ENCODE data around the gene CPLX4.

The CPLX4 gene

GRCh38 chr18:59318460-59319050 is at the start of gene CPLX4:
Gene CPLX4, minus strand, starts transcription at chr18:59318649. Its CDS starts 187 bp downstream, at chr18:59318462.
- DNase-seq, result no peak

DNA sequence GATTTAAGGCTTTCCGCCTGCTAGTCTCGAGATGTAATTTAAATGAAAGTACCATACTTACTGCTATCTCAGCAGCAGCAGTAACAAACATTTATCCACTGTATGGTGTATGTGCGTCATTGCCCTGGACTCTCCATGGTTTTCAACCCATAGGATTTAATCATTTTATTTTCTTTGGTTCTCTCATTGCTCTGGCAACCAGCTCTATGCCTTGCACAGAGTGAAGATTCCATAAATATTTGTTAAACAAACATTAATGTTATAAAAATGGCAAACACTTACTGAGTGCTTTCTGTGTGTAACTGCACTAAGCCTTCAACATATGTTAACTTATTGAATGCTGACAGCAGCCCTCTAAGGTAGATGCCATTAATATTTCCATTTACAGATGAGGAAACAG is 41.9 kb upstream of the CPLX4 start:
- no peak for DNase-seq

DNA sequence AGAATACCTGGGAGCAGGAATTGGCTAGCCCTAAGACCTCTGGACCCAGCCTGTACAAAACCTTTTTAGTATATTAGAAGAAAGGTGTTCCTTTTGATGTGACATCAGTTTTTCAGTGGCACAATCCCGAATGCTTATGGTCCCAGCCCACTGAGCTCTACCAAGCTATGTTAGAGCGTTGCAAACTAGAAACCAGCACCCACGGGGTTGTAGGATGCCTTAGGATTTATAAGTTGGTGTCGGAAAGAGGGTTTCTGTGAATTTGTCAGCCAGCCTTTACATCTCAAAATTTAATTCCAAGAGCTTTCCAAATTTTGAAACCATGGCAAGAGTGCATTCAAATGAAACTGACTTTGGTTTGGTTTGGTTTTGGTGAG is 41.1 kb upstream of the CPLX4 start:
- DNase-seq, result no peak

- DNase-seq, result peak; percentile 97
Observed at GRCh38 chr18:59358712-59359575, 40.5 kb upstream of the CPLX4 start, which contains the start of gene LMAN1. Gene LMAN1, minus strand, starts transcription at chr18:59359265. Its CDS starts 21 bp downstream, at chr18:59359244.

DNA sequence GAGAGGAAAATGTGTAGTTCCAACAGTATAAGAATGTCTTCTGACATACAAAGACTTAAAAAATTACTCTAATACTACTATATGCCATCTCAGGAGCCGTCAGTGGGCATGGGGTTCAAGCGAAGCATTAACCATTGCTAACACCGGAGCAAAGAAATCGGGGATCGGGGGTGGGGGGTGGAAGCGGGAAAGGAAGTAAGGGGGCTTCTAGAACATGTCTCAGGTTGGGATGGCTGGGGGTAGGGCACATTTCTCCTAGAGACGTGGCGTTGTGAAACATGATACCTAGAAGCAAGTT is 39.9 kb upstream of the CPLX4 start:
- DNase-seq, result no peak

- DNase-seq, result no peak
Observed at GRCh38 chr18:59357928-59358327, 39.5 kb upstream of the CPLX4 start.

DNA sequence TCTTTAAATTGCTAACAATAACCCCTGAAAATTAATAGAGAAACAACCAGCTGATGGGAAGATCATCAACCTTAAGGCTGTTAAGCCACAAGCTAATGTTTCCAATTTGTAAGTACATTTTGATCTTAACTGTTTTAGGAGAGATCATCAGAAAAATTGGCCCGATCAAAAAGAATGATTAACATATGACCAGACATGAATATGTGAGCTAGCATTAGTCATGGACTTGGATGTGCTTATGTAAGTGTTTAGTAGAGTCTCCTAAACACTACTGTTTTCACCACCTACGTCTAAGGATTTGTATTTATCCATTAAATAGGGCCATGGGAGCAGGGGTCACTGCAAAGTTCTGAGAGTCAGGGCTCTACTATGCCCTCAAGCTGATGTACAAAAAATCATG is 36.3 kb upstream of the CPLX4 start:
- no peak for DNase-seq

DNA sequence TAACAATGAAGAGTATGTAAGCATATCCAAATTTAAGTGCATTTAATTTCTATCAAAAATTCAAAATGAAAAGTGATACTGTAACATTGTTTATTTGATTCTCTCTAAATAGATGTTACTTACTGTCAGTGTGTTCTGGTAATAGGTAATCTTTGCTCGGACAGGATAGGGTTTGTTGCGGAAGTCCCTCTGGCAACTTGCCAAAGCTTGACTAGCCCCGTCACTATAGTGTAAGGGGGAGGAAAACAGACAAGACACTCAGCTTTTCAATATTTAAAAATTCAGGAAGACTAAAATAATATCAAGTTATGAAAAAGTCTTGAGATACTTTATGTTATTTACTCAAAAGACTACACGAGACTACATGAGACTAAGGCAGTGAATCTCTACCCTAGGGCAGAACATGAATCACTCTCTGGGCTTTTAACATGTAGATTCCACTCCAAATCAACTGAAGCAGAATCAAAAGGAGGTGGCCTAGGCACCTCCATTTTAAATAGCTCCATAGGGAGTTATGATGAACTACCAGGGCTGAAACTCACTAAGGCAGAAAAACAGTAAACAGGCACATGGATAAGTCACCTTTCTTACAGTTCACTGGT is 34.7 kb upstream of the CPLX4 start:
- no peak for DNase-seq

DNA sequence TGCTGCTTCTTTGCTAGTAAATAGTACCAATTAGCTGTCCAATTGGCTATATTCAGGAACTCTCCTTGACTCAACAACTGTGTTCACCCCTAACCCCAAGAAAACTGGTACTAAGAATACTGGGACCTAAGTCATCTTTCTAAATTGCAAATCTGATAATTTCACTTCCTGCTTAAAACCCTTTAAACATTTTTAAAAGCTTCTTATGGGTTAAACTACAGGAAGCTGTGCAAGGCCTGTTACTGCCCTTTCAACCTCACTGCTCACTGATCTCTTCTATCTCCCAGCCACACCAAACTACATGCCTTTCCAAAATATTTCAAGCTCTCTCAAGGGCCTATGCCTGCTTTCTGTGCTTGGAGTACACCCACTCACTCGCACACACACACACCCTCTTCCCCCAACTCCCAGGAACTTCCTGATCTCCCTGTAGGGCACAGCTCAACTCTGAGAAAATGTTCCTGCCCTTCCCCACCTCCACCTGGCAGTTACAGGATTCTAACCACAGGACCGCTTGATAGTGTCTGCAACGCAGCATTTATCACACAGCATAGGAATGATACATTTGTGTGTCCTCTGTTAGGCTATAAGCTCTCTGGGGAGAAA is 33.9 kb upstream of the CPLX4 start:
- no peak for DNase-seq

- DNase-seq, result no peak
Observed at GRCh38 chr18:59345556-59345955, 27.1 kb upstream of the CPLX4 start.

DNA sequence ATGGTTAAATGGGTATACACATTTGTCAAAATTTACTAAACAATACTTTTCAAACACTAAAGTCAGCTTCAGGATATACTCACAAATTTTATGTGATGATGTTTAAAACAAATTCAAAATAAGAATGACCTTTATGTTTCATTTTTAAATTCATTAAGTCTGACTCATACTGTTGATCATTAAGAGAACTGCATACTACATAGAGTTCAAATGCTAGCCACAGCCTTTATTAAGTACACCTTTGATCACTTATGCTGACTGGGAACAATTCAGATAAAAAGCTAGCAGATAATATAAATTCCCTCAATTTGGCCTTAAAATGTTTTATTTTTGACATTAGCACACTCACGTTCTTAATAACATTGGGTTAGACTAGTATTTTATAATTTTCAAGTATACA is 26.5 kb upstream of the CPLX4 start:
- DNase-seq, result no peak

GRCh38 chr18:59343926-59344325 is 25.5 kb upstream of the CPLX4 start:
- DNase-seq, result no peak

GRCh38 chr18:59340817-59341216 is 22.4 kb upstream of the CPLX4 start:
- DNase-seq, result no peak

DNA sequence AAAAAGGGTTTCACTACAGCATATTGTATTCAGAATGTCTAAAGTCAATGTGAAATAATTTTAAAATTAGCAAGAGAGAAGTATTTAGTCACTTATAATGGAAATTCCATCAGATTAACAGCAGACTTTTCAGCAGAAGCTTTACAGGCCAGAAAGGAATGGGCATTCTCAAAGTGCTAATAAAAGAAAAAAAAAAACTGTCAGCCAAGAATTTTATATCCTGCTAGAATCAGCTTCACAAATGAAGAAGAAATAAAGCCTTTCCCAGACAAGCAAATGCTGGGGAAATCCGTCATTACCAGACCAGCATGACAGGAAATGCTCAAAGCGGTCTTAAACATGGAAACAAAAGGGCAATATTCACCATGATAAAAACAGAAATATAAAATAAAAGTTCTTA is 21.9 kb upstream of the CPLX4 start:
- DNase-seq, result no peak

- DNase-seq, result no peak
Observed at GRCh38 chr18:59332986-59333385, 14.5 kb upstream of the CPLX4 start.

DNA sequence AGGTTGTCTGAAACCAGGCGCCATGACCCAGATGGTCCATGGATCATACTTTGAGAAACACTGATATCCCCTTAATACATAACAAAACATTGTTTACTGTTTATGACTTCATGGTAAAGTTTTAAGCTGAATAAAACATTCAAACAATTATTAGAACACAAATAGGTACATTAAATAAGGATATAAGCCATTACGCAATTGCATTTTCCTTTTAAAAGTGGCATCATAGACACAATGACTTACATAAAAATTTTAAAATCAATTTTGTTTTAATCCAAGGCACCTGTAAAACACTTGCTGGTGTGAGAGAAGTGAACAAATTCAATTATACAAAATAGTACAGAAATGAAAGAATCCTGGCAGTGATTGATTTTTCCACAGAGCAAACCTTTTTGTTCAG is 10.2 kb upstream of the CPLX4 start:
- no peak for DNase-seq

DNA sequence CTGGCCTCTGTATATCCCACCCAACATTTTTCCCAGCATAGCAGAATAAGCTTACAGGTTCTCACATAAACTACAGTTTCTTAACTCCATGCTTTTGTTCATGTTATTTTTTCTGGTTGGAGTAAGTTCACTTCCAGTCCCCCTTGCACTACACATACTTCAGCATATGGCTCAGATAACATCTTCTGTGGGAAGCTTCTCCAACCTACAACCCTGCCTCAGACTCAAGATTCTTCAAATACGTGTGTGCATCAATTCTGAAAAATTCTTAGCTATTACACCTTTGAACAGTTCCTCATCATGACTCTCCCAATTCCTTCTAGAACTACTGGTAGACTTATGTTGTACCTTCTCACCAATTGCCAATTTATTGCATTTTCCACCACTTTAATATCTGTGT is 7.5 kb upstream of the CPLX4 start:
- DNase-seq, result no peak

DNA sequence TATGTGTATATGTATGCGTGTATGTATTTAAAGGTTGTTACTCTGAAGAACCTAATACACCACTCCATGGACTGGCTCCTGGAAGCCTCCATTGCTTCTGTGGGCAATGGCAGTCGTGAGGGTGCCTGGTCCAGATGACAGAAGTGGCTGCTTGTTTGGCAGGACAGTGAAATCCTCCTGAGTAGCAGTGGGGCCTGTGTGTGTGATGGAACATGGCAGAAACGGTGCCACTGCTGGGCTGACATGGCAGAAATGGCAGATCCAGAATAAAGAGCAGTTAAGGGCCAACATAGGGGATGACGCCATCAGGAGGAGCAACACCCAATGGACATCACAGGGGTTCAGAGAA is 6.1 kb upstream of the CPLX4 start:
- no peak for DNase-seq

GRCh38 chr18:59323931-59324622 is 5.6 kb upstream of the CPLX4 start:
- no peak for DNase-seq

GRCh38 chr18:59311631-59312030 is 6.8 kb downstream of the CPLX4 start:
- no peak for DNase-seq

GRCh38 chr18:59308938-59309260 is 9.6 kb downstream of the CPLX4 start:
- no peak for DNase-seq

GRCh38 chr18:59308248-59308937 is 10.1 kb downstream of the CPLX4 start:
- DNase-seq, result peak; percentile 72

DNA sequence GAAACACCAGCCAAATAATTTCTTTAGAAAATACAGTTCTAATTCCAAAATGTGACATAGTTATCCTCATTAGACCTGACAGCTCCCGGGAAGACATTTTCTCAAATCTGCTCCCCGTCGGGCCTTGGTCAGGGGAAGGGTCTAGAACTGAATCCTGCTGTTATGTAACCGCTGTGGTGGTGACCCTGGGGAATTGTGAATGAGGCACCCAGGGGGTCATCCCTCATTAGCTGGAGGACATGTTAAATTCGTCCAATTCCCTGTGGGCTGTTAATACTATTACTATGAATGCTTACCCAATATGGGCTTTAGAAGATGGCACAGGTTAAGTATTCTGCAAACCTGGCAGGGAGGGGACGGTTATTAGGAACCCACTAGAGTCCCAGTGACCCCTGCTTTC is 11.8 kb downstream of the CPLX4 start:
- DNase-seq, result no peak

Data from NCI-H2107 (cell line).